ENCODE data around the gene SOCS1.
"Not testable (repeated sequence)": the region's sequence is repeated elsewhere in the genome, so short reads cannot be mapped to it uniquely, and the experiment has no call there.

Gene SOCS1, protein sequence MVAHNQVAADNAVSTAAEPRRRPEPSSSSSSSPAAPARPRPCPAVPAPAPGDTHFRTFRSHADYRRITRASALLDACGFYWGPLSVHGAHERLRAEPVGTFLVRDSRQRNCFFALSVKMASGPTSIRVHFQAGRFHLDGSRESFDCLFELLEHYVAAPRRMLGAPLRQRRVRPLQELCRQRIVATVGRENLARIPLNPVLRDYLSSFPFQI

DNA sequence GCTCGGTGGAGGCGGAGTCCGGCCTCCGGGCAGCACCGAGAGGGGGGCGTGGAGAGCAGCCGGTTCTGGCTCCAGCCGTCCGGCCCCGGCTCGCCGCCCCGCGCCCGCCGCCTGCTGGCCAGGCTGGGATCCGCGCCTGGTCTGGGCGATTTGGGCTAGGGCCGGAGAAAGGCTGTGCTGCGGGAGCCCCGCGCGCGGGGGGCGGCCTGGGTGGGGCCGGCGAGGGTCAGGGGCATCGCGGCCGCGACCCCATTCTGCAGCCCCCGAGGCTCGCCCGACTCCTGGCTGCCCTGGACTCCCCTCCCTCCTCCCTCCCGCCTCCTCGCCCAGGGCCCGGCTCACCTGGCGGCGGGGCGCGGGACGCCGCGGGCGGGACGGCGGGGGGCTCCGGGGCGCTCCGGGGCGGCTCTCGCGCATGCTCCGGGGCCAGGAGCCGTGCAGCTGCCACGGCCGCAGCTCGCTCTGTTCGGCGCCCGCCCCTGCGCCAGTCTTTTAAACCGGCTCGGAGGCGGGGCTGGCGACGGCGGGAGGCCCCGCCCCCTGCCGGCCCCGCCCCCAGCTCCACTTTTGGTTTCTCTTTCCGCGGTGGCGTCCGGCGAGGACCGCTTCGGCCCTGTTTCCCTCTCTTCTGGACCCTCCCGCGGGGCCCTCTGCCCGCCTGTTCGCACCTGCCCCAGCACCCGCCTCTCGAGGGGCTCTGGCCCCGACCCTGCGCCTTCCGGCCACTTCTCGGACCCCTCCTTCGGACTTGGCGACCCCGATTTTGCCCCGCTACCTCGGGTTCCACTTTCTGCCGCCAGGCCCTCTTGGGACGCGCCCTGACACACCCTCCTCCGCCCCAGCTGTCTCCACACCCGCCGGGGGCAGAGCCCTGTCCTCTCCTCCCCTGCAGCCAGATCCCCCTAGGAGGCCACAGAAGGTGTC, at the start of gene SOCS1:
SOCS1 (minus strand) TSS at position 468 of the 924 bp plus-strand sequence. CDS start 726 bp downstream, outside the sequence.
- peak; percentile 51 for DNase-seq

DNA sequence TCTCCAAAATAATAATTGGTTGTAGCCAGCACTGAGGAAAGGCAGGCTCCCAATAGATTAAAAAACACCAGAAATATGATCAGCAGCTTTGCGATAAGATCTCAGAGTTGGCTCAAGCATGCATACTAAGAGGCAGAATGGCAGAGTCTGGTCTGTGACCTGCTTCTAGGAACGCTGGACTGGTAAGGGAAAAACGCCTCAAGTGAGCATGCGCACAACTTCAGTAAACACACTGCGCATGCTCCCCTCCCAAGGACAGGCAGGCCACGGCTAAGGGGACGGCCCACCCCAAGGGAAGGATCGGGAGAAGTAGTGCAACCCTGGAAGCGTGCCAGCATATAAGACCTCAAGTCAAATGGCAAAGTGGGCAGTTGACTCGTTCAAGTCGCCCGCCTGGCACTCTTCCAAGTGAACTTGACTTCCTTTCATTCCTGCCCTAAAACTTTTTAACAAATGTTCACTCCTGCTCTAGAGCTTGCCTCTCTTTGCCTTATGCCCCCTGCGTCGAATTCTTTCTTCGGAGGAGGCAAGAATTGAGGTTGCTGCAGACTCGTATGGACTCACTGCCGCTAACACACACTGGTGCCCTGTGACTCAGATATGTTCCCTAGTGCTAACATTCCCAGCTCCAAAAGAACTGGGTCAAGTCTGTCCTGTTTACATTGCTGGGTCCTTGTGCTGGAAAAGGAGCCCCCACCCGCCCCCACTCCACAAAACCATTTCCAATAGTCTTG, 47.6 kb upstream of the SOCS1 start:
- DNase-seq: no peak

DNA sequence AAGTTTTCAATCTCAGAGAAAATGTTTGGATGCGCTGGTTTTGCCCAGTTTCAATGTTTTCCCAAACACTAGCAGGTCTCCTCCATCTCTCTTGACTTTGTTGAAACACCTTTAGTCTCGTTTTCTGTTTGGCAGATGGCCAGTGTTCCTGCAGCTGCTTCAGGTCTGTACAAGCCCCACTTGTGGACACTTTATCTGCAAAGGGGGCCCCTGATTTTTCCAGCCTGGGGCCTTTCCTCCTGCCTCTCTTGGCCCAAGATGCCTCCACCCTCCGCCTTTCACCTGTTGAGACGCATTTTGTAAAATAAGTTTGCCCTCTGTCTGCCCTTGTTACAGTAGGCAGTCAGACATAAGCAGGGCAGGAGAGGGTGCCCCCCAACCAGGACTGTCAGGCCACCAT, 47.0 kb upstream of the SOCS1 start:
- DNase-seq: no peak

DNA sequence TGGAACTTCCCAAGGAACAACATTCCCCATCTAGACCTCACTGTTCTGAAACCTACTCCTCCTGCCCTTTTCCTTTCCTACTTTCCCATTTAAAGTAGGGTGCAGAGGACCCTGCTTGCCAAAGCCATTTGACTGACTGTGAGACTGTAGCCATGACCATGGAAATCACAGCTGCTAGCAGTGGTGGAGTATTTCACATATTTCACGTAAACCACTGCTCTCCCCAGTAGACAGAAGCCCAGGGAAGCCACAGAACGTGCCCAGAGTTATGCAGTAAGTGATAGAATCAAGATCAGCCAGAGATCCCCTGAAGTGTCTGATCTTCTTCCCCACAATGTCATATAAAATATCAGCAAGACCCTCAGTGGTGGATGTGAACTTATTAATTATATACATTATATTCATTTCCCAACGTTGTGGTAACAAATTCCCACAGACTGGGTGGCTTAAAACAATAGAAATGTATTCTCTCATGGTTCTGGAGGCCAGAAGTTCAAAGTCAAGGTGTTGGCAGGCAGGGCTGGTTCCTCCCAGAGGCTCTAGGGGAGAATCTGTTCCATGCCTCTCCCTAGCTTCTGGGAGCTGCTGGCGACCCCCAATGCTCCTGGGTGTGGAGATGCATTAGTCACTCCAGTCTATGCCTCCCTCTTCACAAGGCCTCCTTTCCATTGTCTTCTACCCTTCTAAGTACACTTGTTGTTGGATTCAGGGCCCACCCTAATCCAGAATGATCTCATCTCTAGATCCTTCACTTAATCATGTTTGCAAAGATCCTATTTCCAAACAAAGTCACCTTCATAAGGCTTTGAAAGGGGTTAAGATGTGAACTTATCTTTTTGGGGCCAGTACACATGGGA, 45.9 kb upstream of the SOCS1 start:
- no peak for DNase-seq

DNA sequence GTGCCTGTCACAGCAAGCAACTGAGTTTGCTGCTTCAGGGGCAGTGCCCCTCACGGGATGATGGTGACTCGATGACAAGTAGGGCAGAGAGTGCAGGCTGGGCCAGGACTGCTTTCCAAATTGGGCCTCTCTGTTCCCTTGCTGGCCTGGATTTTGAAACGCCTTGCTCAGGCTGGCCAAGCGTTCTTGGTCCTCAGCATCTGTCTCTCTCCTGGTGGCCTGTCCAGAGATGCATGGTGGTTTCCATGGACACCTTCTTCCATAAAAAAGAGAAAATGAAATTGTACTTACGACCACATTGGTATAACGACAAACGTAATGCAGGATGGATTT, 44.5 kb upstream of the SOCS1 start:
- no peak for DNase-seq

DNA sequence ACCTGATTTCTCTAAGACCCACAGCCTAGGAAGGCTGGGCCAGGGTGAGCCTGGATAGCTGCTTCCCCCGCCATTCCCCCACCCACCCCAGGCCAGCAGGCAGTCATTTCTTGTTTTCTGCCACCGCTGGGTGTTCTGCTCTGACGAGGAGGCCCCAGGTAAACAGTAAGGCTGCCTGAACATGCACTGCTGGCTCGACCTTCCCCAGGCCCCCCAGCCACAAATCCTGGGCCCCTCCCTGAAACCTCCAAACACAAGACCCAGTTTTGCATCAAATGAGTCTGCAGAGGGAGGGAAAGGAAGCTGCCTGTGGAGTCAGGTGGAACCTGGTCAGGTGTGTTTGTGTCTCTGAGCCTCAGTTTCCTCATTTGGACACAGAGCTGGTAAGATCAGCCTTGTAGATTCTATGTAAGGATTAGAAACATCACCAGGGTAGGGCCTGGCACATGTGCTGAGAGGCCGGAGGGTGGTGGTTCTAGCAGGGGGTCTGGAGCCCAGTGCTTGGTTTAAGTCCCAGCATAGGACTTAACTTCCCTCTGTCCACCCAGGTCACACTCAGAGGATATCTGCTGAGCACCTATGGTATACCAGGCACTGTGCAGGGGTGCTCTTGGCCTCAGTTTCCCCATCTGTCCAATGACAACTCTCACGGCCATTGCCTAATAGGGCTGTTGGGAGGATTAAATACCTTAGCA, 44.0 kb upstream of the SOCS1 start:
- DNase-seq: no peak

DNA sequence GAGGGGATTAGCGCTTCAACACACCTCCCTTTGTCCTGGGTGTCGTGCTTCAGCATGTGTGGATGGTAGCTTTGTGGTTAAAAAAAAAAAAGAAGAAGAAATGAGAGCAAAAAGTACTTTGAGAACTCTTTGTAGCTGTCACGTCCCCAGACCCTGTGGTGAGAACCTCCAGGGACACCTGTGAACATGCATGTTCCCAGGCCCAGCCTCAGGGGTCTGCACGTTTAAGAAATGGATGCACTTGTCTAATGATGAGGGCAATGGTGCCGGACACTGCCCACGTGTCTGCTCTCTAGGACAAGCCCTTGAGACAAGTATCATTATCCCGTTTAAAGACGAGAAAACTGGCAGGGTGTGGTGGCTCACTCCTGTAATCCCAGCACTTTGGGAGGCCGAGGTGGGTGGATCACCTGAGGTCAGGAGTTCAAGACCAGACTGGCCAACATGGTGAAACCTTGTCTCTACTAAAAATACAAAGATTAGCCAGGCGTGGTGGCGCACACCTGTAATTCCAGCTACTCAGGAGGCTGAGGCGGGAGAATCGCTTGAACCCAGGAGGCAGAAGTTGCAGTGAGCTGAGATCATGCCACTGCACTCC, 43.0 kb upstream of the SOCS1 start:
- not testable (repeated sequence) for DNase-seq

DNA sequence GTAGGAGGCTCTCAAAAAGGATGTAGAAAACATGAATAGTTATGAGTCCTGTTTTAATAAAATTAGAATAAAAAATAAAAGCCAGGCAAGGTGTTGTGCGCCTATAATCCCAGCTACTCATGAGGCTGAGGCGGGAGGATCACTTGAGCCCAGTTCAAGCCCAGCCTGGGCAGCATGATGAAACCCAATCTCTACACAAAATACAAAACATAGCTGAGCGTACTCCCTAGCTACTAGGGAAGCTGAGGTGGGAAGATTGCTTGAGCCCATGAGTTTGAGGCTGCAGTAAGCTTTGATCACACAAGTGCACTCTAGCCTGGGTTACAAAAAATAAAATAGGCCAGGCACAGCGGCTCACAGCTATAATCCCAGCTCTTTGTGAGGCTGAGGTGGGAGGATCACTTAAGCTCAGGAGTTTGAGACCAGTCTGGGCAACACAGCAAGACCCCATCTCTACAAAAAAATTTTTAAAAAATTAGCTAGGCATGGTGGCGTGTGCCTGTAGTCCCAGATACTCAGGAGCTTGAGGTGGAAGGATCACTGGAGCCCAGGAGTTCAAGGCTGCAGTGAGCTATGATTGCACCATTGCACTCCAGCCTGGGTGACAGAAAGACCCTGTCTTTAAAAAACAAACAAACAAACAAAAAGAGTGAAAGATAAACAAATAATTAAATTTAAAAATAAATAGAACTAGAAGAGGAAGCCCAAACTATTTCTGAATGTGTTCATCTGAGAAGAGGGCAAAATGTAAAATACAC, 42.3 kb upstream of the SOCS1 start:
- DNase-seq: no peak

DNA sequence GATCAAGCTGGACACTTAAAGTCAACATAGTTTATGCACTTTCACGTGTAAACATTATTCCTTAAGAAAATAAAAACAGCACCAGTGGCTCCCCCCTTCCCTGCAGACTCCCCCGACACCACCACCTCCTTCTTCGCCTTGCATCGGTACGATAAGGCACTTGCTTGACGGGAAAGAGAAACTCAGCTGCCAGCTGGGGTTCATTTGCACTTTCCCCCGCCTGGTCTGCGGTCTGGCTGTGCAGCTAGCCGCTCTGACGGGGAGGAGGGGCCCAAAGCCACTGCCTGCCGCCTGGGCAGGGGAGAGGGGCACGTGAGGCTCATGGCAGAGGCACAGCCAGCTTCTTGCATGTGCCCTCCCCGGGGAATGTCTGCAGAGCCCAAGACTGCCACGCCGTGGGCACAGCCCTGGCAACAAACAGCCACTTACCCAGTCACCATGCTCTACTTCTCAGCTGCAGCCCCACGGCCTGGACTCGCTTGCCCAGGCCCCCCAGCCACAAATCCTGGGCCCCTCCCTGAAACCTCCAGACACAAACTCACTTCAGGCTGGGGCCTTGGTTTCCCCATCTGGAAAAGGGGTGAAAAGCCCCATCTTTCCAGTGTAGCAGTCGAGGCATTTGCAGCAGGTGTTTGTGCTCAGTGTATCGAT, 41.6 kb upstream of the SOCS1 start:
- DNase-seq: peak; percentile 90

DNA sequence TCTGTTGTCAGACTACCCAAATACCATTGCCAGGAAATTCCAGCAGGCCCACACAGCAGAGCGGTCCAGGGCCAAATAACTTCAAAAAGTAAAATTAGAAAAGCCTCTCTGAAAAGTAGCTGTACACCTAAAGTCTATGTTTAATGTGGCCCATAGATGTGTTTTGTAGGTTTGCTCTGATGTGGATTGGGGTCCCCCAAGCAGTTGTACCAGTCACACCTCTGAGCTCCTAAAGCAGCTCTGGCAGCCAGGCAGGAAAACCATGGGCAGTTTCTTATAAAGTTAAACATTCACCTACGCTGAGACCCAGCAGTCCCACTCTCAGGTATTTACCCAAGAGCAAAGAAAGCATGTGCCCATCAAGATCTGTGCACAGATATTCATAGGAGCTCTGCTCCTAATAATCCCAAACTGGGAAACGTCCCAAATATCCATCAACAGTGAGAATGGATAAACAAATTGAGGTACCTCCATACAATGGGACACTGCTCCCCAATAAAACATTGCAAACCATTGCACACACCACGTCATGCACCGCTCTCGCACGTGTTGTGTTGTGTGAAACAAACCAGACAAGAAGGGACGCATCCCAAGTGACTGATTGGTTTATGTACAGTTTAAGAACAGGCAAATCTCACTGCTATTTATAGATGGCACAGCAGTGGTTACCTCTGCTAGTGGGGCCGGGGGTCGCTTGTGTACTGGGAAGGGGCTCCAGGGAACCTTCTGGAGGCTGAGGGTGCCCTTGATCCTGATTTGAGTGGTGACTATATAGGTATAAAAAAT, 40.9 kb upstream of the SOCS1 start:
- DNase-seq: no peak

DNA sequence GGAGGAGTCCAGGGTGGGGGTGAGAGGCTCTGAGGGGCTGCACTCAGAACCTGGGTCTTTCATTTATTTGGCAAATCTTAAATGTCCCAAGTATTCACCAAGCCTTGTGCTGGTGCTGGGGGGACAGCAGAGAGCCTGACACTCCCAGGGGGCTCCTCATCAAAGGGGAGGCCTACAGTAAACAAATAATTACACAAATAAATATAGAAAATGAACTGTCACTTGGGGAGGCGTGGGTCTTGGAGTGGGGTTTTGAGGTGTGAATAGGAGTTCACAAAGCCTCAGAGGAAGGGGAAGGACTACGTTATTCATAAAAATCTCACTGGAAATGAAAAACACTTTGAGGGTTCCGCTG, 40.3 kb upstream of the SOCS1 start:
- no peak for DNase-seq

DNA sequence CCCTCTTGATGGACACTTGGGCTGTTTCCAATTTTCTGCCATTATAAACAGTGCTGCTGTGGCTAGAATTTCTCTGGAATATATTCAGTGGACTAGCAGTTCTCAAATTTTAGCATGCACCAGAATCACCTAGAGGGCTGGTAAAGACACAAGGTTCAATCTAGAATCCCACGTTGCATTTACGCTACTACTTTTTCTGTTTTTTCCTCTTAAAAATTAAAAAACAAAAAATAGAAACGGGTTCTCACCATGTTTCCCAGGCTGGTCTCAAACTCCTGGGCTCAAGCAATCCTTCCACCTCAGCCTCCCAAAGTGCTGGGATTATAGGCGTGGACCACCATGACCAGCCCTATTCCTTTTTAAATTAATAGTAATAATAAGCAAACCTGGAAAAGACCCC, 39.7 kb upstream of the SOCS1 start:
- DNase-seq: no peak

DNA sequence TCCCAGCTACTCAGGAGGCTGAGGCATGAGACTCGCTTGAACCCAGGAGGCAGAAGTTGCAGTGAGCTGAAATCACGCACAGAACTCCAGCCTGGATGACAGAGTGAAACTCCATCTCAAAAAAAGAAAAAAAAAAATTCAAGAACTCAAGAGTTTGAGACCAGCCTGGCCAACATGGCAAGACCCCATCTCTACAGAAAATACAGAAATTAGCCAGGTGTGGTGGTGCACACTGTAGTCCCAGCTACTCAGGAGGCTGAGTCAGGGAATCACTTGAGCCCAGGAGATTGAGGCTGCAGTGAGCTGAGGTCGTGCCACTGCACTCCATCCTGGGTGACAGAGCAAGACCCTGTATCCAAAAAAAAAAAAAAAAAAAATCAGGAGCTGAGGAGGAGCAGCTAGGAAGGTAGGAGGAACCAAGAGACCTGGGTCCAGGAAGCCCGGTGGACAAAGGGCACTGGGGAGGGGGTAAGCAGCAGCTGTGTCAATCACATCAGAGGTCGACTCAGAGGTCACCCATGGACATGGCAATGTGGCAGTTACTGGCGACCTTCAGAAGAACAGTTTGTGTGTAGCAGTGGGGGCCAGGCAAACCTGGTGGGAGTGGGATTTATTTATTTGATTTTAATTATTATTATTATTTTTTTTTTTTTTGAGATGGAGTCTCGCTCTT, 36.2 kb upstream of the SOCS1 start:
- DNase-seq: no peak

DNA sequence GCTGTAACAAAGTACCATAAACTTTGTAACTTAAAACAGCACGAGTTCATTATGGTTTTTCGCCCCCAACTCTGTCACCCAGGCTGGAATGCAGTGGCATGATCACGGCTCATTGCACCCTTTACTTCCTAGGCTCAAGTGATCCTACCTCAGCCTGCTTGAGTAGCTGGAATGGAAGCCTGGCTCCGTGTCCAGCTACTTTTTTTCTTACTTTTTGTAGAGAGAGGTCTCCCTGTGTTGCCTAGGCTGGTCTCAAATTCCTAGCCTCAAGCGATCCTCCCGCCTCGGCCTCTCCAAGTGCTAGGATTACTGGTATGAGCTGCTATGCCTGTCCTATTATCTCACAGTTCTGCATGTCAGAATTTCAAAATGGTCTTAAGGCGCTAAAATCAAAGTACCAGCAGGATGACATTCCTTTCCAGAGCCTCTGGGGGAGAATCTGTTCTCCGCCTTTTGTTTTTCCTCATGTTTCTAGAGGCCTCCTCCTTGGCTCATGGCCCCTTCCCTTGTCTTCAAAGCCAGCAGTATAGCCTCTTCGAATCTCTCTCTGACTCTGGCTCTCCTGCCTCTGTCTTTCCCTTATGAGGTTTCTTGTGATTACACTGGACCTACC, 35.2 kb upstream of the SOCS1 start:
- DNase-seq: no peak

DNA sequence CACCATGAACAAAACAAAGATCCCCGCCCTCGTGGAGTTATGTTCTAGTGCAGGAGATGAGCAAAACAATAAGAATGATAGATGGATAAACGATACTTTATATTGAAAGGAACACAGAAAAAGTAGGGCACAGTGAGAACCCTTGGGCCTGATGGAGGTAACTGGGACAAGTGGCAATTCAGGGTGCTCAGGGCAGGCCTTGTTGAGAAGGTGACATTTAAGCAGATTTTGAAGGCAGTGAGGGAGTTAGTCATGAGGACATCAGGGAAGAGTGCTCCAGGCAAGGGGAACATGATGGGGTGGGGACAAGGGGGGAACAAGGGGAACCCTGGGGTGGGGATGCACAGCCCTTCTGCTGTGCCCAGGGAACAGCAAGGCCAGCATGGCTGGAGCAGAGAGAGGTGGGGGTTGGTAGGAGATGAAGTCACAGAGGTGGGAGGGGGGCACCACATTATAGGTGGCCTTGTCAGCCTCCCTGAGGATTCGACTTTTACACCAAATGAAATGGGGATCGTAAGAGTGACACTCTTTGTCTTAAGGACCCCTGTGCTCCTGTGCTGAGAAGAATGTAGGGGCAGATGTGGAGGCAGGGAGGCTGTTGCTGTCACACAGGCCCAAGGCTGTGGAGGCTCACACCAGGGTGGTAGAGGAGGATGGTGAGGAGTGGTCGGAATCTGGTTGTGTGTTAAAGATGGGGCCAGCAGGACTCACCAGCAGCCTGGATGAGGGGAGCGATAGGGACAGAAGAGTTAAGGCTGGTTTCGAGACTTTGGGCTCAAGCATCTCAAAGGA, 34.3 kb upstream of the SOCS1 start:
- DNase-seq: no peak

DNA sequence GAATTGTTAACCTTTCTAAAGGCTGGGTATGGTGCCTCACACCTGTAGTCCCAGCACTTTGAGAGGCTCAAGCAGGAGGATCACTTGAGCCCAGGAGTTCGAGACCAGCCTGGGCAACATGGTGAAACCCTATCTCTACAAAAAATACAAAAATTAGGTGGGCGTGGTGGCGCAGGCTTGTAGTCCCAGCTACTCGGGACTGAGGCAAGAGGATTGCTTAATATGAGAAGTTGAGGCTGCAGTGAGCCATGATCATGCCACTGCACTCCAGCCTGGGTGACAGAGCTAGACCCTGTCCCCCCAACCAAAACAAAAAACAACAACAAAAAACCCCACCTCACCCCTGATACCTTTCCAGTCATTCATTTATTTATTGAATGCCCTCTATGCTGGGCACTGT, 33.7 kb upstream of the SOCS1 start:
- not testable (repeated sequence) for DNase-seq

DNA sequence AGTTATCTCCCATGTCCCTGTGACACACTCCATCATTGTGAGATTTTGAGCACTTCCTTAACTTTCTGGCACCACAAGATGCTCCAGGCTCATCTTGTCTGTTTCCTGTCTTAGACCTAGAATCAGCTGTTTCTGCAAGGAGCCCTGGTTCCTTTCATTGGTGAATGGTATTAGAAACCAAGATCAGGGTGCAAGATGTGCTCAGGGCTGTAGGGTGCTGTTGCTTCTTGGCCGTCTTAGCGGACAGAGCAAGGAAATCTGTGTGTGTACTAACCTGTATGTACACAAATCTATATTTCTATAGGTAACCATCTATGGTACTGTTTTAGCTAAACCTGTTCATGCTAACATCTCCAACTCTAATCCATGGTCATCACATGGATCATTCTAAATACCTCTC, 33.2 kb upstream of the SOCS1 start:
- no peak for DNase-seq

DNA sequence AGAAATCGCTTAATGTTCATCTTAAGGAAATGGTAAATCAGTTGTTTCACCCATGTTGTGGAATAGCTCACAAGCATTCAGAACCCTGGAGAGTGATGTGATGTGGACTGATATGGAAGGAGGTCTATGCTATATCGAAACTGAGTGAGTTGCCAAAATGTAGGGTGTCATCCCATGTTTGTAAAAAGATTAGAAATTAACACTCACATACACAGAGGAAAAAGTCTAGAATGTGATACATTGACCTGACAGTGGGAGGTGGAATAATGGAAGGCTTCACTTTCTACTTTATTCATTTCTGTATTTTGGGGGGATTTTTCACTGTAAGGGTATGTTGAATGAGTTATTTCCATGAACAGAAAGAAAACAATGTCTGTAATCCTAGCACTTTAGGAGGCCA, 29.8 kb upstream of the SOCS1 start:
- DNase-seq: no peak
